Muscle layer of duodenum (tissue), 2 donors: ENCODE results near the gene PROK2.

ENCODE experiments used
- H3K27ac ChIP-seq: one replicate; pipeline ENCODE4 v1.7.0; 2013; ENCODE audit warnings: mild to moderate bottlenecking, low read length
- H3K27me3 ChIP-seq: one replicate; pipeline ENCODE4 v1.7.0; 2013; ENCODE audit warnings: low read depth, mild to moderate bottlenecking, control low read depth, low read length
- H3K36me3 ChIP-seq, 2 donors: one replicate each; pipeline ENCODE4 v1.7.0; 2013; ENCODE audit warnings: low read length in 2 of 2, control low read depth in 1 of 2, mild to moderate bottlenecking in 1 of 2; ENCODE audit not compliant: insufficient read depth in 2 of 2, control insufficient read depth in 1 of 2
- H3K4me1 ChIP-seq, 2 donors: one replicate each; pipeline ENCODE4 v1.7.0; 2013; ENCODE audit warnings: low read length in 2 of 2, mild to moderate bottlenecking in 2 of 2, control low read depth in 1 of 2, moderate library complexity in 1 of 2; ENCODE audit not compliant: insufficient read depth in 2 of 2, control insufficient read depth in 1 of 2
- H3K4me3 ChIP-seq, 2 donors: one replicate each; pipeline ENCODE4 v1.7.0; 2013; ENCODE audit warnings: low read length in 2 of 2, low read depth in 1 of 2, mild to moderate bottlenecking in 1 of 2
- H3K9me3 ChIP-seq, 2 donors: one replicate each; pipeline ENCODE4 v1.7.0; 2013; ENCODE audit warnings: low read length in 2 of 2, control low read depth in 1 of 2, mild to moderate bottlenecking in 1 of 2; ENCODE audit not compliant: control insufficient read depth in 1 of 2
- donor health status: healthy.

The PROK2 gene

GRCh38 chr3:71732637-71733036 is 52.3 kb downstream of the PROK2 start:
- Histone ChIP-seq H3K4me1 (peaks cover 8 to 11% of the 10 kb centered on the region in 2 donors), H3K27ac (no peak overlapping the region), H3K4me3 (no peak overlapping the region), H3K9me3 (no peaks in the 10 kb centered on the region), H3K36me3 (no peaks in the 10 kb centered on the region), H3K27me3 (no peaks in the 10 kb centered on the region)

GRCh38 chr3:71728632-71729342 is 56.2 kb downstream of the PROK2 start:
- no peak overlapping the region for H3K27ac ChIP-seq

GRCh38 chr3:71726146-71726545 is 58.8 kb downstream of the PROK2 start:
- H3K4me1 ChIP-seq, result peaks cover 12 to 16% of the 10 kb centered on the region in 2 donors
- no peaks in the 10 kb centered on the region for H3K27me3 ChIP-seq
- H3K27ac ChIP-seq, result no peak overlapping the region
- peak overlapping the region; percentile 58 to 68 for H3K4me3 ChIP-seq
- no peaks in the 10 kb centered on the region for H3K9me3 ChIP-seq
- H3K36me3 ChIP-seq, result no peaks in the 10 kb centered on the region

More at GRCh38 chr3:71728632-71729342, 56.2 kb downstream of the PROK2 start:
- Histone ChIP-seq H3K9me3 (no peaks in the 10 kb centered on the region), H3K4me3 (no peak overlapping the region), H3K36me3 (no peaks in the 10 kb centered on the region), H3K27me3 (no peaks in the 10 kb centered on the region), H3K4me1 (peaks cover 12 to 16% of the 10 kb centered on the region in 2 donors)

- peak within 1 kb of the TSS; percentile 85 for H3K4me3 ChIP-seq
- no peaks in the 10 kb centered on the region for H3K9me3 ChIP-seq
- no peaks in the 10 kb centered on the region for H3K27me3 ChIP-seq
- H3K36me3 ChIP-seq, result no peaks in the 10 kb centered on the region
- H3K27ac ChIP-seq, result no peak within 1 kb of the TSS
- H3K4me1 ChIP-seq, result peaks cover 12 to 16% of the 10 kb centered on the region in 2 donors
Measured at GRCh38 chr3:71725271-71725991, 59.5 kb downstream of the PROK2 start, which contains the start of gene EIF4E3. EIF4E3 (minus strand) TSS chr3:71725402; CDS start chr3:71725367, 35 bp downstream.

GRCh38 chr3:71724584-71725270 is 60.2 kb downstream of the PROK2 start:
- H3K27me3 ChIP-seq, result no peaks in the 10 kb centered on the region
- peak overlapping the region; percentile 85 for H3K4me3 ChIP-seq
- H3K36me3 ChIP-seq, result no peaks in the 10 kb centered on the region
- H3K9me3 ChIP-seq, result no peaks in the 10 kb centered on the region
- peaks cover 7 to 10% of the 10 kb centered on the region in 2 donors for H3K4me1 ChIP-seq
- H3K27ac ChIP-seq, result no peak overlapping the region

GRCh38 chr3:71724171-71724453 is 60.8 kb downstream of the PROK2 start:
- Histone ChIP-seq H3K27me3 (no peaks in the 10 kb centered on the region), H3K4me1 (peaks cover 4 to 6% of the 10 kb centered on the region in 2 donors), H3K4me3 (peak overlapping the region; percentile 85), H3K36me3 (no peaks in the 10 kb centered on the region), H3K9me3 (no peaks in the 10 kb centered on the region), H3K27ac (no peak overlapping the region)

GRCh38 chr3:71723452-71724170 is 61.3 kb downstream of the PROK2 start:
- Histone ChIP-seq H3K27ac (no peak overlapping the region), H3K36me3 (no peaks in the 10 kb centered on the region), H3K27me3 (no peaks in the 10 kb centered on the region), H3K9me3 (no peaks in the 10 kb centered on the region), H3K4me3 (peak overlapping the region; percentile 85), H3K4me1 (peaks cover 4 to 6% of the 10 kb centered on the region in 2 donors)

- Histone ChIP-seq H3K4me1 (peaks cover 4 to 6% of the 10 kb centered on the region in 2 donors), H3K4me3 (no peak overlapping the region), H3K27me3 (no peaks in the 10 kb centered on the region), H3K27ac (no peak overlapping the region), H3K9me3 (no peaks in the 10 kb centered on the region), H3K36me3 (no peaks in the 10 kb centered on the region)
Measured at GRCh38 chr3:71722693-71723092, 62.3 kb downstream of the PROK2 start.
